Measurements from ENCODE around the gene ADORA1. TPM values are rescaled to one million over a fixed set of nuclear protein-coding genes. Genes with fewer than 3 reads are reported as not detected.
A peak's percentile ranks its signal among the peaks of the same experiment; 100 is the strongest.

The ADORA1 gene
- total RNA-seq, 1 donor from 2014 or later: 0.53 TPM

DNA sequence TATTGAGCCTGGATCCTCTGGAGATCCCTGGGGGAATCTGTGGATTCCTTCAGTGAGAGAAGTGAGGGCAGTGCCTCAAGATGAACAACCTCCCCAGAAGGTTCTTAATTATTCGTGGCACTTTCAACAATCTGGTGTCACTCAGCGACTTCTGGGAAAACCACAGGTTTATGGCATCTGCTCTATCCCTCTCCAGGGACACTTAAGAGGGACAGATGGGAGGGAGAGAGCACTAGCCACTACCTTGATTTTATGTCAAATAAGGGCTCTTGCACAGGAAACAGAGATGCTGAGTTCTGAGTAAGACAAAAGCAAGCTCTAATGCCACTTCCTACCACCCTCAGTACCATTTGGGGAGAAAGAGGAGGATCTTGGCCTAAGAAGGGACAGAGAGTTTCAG lies 80.2 kb downstream of the ADORA1 start:
- DNase-seq (ENCODE audit: low spot score) (no peak), ATAC-seq (no peak)

DNA sequence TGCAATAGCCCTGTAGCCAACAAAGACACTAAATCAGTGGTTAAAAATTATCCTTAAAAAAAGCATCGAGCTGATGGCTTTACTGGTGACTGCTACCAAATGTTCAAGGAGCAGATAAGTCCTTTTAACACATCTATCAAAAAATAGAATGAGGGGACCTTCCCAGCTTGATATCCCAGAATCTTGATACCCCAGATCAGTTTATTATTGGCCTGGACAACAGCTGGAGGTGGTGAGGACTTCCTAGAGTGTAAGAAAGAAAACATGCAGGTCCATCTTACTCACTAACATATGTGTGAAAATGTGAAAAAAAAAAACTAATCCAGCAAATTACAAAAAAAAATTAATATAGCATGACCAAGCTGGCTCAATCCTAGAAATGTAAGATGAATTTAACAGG lies 80.7 kb downstream of the ADORA1 start:
- DNase-seq (ENCODE audit: low spot score): no peak

DNA sequence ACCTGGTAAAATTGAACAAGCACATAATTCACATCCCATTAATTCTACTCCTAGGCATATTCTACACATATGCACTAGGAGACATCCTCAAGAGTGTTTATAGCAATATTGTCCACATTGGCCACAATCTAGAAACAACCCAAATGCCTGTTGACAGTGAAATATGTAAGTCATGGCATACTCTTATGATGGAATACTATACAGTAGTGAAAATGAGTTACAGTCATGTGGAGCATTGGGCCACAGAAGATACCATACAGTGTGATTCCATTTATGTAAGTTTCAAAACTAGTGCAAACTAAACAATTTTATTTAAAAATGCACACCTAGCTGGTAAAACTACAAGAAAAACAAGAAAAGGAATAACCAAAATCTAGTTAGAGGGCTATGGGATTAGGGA lies 82.8 kb downstream of the ADORA1 start:
- no peak for ATAC-seq
- no peak for DNase-seq (ENCODE audit: low spot score)

More for the DNA sequence above, 80.7 kb downstream of the ADORA1 start:
- no peak for ATAC-seq

DNA sequence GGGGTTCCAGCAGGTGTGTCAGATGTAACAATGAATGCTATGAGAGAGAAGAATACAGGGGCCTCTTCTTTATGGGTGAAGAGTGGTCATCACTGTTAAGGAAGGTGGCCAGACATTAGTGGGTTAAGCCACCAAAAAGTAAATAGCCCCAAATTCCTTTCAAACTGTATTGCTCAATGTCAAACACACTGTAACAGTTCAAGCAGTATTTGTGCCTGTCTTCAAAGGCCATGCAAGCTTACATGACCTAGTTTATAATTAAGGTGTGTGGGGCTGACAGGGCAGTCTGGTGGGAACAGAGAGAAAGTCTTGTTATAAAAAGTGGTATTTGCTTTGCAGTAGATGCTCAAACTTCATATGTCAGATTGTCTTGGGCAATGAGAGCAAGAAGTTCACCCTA lies 83.5 kb downstream of the ADORA1 start:
- ATAC-seq: peak; percentile 71
- DNase-seq (ENCODE audit: low spot score): no peak

DNA sequence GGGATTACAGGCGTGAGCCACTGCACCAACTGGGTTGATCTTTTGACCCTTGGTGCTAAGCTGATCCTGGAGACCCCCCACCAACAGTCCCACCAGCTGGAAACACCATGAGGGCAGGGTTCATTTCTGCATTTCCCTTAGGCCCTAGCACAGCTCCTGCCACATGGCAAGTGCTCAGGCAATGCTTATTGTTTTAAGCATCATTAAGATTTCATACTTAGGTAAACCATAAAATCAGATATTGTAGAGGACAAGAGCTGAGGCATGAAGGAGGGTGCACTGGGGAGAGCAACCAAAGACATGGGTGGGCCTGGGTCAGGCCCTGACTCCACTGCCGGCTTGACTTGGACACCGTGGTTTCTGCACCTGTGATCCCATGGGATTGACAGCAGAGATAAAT lies 84.3 kb downstream of the ADORA1 start:
- DNase-seq (ENCODE audit: low spot score) (no peak), ATAC-seq (no peak)

DNA sequence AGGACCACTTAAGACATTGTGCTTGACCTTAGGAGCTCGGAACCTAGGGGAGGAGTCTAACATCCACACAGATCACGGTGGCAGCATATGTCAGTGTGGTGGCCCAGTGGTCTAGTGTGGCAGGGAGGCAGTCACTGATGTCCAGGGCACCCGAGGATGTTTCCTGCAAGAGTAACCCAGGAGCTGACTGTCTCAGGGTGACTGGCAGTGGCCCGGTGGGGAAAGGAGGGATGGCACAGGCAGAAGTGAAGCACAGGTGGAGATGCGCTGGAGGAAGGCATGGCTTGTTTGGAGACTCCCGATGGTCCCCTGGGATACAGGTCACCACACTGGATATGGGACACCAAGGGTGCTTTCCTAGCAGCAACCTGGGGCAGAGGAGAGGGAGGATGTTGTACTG lies 85.6 kb downstream of the ADORA1 start:
- ATAC-seq (no peak), DNase-seq (ENCODE audit: low spot score) (no peak)

DNA sequence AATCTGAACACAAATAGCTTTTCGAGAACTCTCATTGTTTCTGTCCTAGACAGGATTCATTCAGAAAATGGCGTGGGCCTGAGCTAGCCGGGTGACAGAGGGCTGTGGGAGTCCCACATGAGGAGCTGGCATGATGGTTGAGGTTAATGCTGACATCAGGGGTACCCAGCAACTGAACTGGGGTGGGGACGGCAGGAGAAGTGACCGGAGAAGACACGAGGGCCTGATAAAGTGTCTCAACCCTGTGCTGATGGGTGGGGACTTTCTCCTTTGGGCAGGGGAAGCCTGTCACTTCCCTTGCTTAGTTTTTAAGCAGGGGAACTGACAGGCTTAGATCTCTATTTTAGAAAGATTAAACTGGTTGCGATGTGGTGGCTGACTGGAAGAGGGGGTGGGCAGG lies 87.3 kb downstream of the ADORA1 start:
- no peak for DNase-seq (ENCODE audit: low spot score)
- ATAC-seq: no peak

DNA sequence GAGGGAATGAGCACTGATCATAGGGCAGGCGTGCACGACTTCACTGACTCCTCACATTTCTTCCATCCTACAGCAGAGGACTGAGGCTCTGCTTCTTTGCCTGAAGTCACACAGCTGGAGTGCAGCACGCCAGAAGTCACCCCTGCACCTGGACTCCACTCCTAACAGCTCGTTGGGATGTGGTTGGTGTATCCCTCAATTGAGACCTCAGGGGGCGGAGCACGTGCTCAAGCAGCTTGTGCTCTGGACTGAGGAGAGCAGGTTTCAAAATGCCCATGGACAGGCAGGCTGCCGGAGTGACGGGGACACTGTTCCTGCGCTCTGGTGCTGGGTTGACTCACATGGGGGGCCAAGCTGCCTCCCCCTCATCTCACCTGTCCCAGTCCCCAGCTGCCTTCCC lies 88.0 kb downstream of the ADORA1 start:
- DNase-seq (ENCODE audit: low spot score) (no peak), ATAC-seq (no peak)

DNA sequence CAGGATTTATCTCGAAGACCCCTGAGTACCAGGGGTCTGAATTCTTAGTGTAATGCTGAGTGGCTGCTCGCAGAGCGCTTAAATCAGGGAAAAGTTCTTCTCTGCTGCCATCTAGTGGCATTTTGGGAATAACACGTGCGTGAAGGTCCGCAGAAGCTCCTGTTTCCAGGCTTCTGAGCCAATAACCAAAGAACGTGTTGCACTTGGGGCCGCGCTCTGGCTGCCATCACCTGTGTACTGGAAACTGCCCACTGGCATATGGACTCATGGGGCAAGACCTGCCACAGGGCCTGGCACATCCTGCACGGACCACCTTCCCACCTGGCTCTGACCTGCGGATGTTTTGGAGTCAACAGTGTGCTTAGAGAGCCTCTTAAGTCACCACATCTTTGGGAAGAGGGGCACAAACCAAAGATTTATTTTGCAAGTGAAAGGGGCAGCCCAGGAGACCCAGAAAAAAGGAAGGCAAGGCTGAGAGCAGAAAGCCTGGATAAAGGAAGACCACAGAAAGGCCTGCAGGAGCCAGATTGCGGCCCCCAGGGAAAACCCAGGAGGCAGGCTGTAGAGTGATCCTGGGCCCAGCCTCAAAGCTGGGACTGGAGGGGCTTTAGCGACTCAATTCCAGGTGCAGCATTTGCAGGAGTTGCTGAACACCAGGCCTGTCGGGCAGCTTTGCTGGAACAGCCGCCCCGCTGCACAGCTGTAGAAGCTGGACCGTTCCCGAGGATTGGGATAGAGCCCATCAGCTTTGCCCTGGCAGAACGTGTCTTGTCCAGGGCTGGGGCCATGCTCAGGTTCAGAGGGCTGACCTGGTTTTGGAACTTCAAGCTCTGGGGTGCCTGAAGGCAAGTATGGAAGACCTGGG lies 89.0 kb downstream of the ADORA1 start:
- ATAC-seq: peak; percentile 91

More for the DNA sequence above, 89.0 kb downstream of the ADORA1 start:
- DNase-seq (ENCODE audit: low spot score): peak; percentile 62

Other genes starting within 250 kb of the ADORA1 start
- gene RABIF, start 238.6 kb upstream of the ADORA1 start, total RNA-seq: 4.6 TPM
- 12.3 TPM for gene KLHL12, start 200.5 kb upstream of the ADORA1 start, total RNA-seq
- 58.9 TPM for gene ADIPOR1, start 169.4 kb upstream of the ADORA1 start, total RNA-seq
- 34.7 TPM for gene CYB5R1, start 160.5 kb upstream of the ADORA1 start, total RNA-seq
- gene TMEM183A, start 120.4 kb upstream of the ADORA1 start, total RNA-seq: 30.1 TPM
- 0.78 TPM for gene PPFIA4, start 101.2 kb upstream of the ADORA1 start, total RNA-seq
- not detected for gene MYOG, start 41.7 kb upstream of the ADORA1 start, total RNA-seq
- gene MYBPH, start 48.1 kb downstream of the ADORA1 start, total RNA-seq: not detected
- 60.6 TPM for gene CHI3L1, start 59.0 kb downstream of the ADORA1 start, total RNA-seq
- gene CHIT1, start 101.9 kb downstream of the ADORA1 start, total RNA-seq: 0.28 TPM
- gene BTG2, start 177.8 kb downstream of the ADORA1 start, total RNA-seq: 2.8 TPM
- 1.7 TPM for gene FMOD, start 223.4 kb downstream of the ADORA1 start, total RNA-seq